HG03139 (cell line): ENCODE measurements around the gene ANP32A.
"Not testable (repeated sequence)": the region's sequence is repeated elsewhere in the genome, so short reads cannot be mapped to it uniquely, and the experiment has no call there.

Experiments used
- ATAC-seq: cut with Tn5 transposase; IDR thresholded peaks from one replicate; pipeline ENCODE4 v1.9.1; 2021; ENCODE audit not compliant: unreplicated experiment

The ANP32A gene

GRCh38 chr15:68820295-68821189 is at the start of gene ANP32A:
ANP32A (minus strand) TSS chr15:68820895; CDS start chr15:68820751, 144 bp downstream.
- peak; percentile 53 for ATAC-seq

- ATAC-seq, result no peak
Observed at GRCh38 chr15:68868296-68868695, 47.6 kb upstream of the ANP32A start.

- no peak for ATAC-seq
Observed at GRCh38 chr15:68862415-68862814, 41.7 kb upstream of the ANP32A start.

GRCh38 chr15:68858666-68859065 is 38.0 kb upstream of the ANP32A start:
- not testable (repeated sequence) for ATAC-seq

- ATAC-seq, result not testable (repeated sequence)
Observed at GRCh38 chr15:68857443-68857842, 36.7 kb upstream of the ANP32A start.

GRCh38 chr15:68852461-68852860 is 31.8 kb upstream of the ANP32A start:
- ATAC-seq, result no peak

GRCh38 chr15:68851971-68852370 is 31.3 kb upstream of the ANP32A start:
- no peak for ATAC-seq

GRCh38 chr15:68849497-68849896 is 28.8 kb upstream of the ANP32A start:
- no peak for ATAC-seq

- ATAC-seq, result no peak
Observed at GRCh38 chr15:68846851-68847439, 26.2 kb upstream of the ANP32A start.

GRCh38 chr15:68844856-68845550 is 24.3 kb upstream of the ANP32A start:
- no peak for ATAC-seq

- ATAC-seq, result no peak
Observed at GRCh38 chr15:68843425-68844311, 23.0 kb upstream of the ANP32A start.

- ATAC-seq, result no peak
Observed at GRCh38 chr15:68842958-68843357, 22.3 kb upstream of the ANP32A start.

GRCh38 chr15:68834346-68834745 is 13.7 kb upstream of the ANP32A start:
- no peak for ATAC-seq

- no peak for ATAC-seq
Observed at GRCh38 chr15:68833700-68834331, 13.1 kb upstream of the ANP32A start.

GRCh38 chr15:68830141-68830785 is 9.6 kb upstream of the ANP32A start:
- no peak for ATAC-seq

- no peak for ATAC-seq
Observed at GRCh38 chr15:68829068-68829467, 8.4 kb upstream of the ANP32A start.

- ATAC-seq, result no peak
Observed at GRCh38 chr15:68823561-68823960, 2.9 kb upstream of the ANP32A start.

GRCh38 chr15:68822818-68823217 is 2.1 kb upstream of the ANP32A start:
- ATAC-seq, result no peak

- no peak for ATAC-seq
Observed at GRCh38 chr15:68821841-68822381, 1.2 kb upstream of the ANP32A start.
